ACC112 (cell line): ENCODE data around the gene HOXA7.

Experiments used
- H2AFZ ChIP-seq: fragments of 200-600 bp; sonication (generic); one replicate; pipeline ENCODE4 v1.6.0; 2017; ENCODE audit warnings: antibody characterized with exemption, low read length; ENCODE audit not compliant: unreplicated experiment
- H3K27ac ChIP-seq: fragments of 200-600 bp; sonication (generic); 2 replicates; pipeline ENCODE4 v1.5.1; 2014; ENCODE audit warnings: low read depth, mild to moderate bottlenecking, antibody characterized with exemption, low read length, moderate library complexity
- H3K27me3 ChIP-seq: fragments of 200-600 bp; sonication (generic); 2 replicates; pipeline ENCODE4 v1.6.1; 2014; ENCODE audit warnings: mild to moderate bottlenecking, antibody characterized with exemption, low read length, moderate library complexity, mixed read lengths; ENCODE audit not compliant: insufficient read depth
- H3K36me3 ChIP-seq: fragments of 200-600 bp; sonication (generic); 2 replicates; pipeline ENCODE4 v1.6.1; 2016; ENCODE audit warnings: mild to moderate bottlenecking, antibody characterized with exemption, low read length, moderate library complexity, mixed read lengths; ENCODE audit not compliant: insufficient read depth
- H3K4me1 ChIP-seq: fragments of 200-600 bp; sonication (generic); one replicate; pipeline ENCODE4 v1.6.1; 2016; ENCODE audit warnings: low read length, mixed read lengths; ENCODE audit not compliant: insufficient read depth, unreplicated experiment, control insufficient read depth
- H3K4me3 ChIP-seq: fragments of 200-600 bp; sonication (generic); 2 replicates; pipeline ENCODE4 v1.5.1; 2014; ENCODE audit warnings: mild to moderate bottlenecking, low read depth, low read length
- H3K79me2 ChIP-seq: fragments of 200-600 bp; sonication (generic); one replicate; pipeline ENCODE4 v1.6.0; 2016; ENCODE audit warnings: low read length; ENCODE audit not compliant: control insufficient read depth, unreplicated experiment, insufficient read depth

HOXA7 gene

DNA sequence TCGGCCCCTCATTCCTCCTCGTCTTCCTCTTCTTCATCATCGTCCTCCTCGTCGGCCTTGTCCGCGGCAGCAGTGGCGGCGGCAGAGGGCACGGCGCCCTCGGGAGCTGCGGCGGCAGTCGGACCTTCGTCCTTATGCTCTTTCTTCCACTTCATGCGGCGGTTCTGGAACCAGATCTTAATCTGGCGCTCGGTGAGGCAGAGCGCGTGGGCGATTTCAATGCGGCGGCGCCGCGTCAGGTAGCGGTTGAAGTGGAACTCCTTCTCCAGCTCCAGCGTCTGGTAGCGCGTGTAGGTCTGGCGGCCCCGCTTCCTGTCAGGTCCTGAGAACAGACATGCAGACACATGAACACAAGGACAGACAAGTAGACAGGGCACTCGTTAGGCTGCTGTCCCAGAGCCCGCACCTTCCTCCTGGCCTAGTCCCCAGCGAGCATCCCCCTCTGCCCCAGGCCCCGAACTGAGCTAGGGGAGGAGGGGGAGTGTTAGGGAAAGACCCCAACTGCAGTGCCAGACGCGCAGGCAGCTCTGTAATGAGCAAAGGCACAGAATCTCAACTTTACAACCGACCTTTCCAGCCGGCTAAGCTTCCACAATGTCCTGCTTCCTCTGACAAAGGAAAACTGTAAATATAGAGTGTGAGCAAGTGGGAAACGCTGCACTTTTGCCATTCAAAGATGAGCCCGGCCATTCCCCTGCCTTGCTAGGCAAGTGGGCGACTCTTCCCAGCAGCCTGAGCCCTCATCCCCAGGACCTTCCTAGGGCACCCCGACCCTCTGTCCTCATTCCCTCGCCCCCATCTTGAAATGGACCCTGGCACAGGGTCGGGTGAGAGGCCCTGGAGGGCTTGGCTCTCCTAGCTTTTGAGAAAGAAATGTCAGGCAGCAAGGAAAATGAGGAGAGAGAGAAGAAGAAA is 1.3 kb downstream of the HOXA7 start:
- no peak overlapping the region for H2AFZ ChIP-seq
- no peak overlapping the region for H3K27ac ChIP-seq
- H3K36me3 ChIP-seq, result no peaks in the 10 kb centered on the region
- H3K4me1 ChIP-seq, result no peaks in the 10 kb centered on the region
- peaks cover 98% of the 10 kb centered on the region for H3K27me3 ChIP-seq
- H3K79me2 ChIP-seq, result no peaks in the 10 kb centered on the region
- peak overlapping the region; percentile 63; the same call in 1 of the 2 replicates for H3K4me3 ChIP-seq

DNA sequence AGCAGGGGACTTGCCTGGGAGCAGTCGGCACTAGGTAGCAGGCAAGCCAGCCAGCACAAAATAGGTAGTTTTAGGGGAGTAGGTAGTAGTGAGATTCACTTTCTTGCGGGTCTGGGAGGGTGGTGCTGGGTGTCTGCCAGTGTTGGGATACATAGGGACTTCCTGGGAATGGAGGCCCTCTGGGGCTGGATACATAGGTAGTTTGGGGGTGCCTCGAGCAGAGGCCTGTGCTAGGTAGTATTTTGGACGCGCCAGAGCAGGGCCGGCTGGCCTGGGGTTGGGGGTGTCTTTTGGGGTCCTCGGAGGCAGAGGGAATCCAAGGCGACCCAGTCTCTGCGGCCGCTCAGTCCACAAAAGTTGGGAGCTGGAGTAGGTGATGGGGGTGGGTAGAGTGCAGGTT is 2.1 kb downstream of the HOXA7 start:
- Histone ChIP-seq H3K27ac (no peak overlapping the region), H3K36me3 (no peaks in the 10 kb centered on the region), H2AFZ (no peak overlapping the region), H3K79me2 (no peaks in the 10 kb centered on the region), H3K4me1 (no peaks in the 10 kb centered on the region), H3K27me3 (peaks cover 98% of the 10 kb centered on the region), H3K4me3 (peak overlapping the region; percentile 63; the same call in 1 of the 2 replicates)

GRCh38 chr7:27153526-27153925 is 2.9 kb downstream of the HOXA7 start:
- H2AFZ ChIP-seq, result no peak overlapping the region
- H3K79me2 ChIP-seq, result no peaks in the 10 kb centered on the region
- H3K4me3 ChIP-seq, result no peak overlapping the region
- H3K27ac ChIP-seq, result no peak overlapping the region
- H3K36me3 ChIP-seq, result no peaks in the 10 kb centered on the region
- H3K4me1 ChIP-seq, result no peaks in the 10 kb centered on the region
- H3K27me3 ChIP-seq, result peaks cover 98% of the 10 kb centered on the region

- no peak overlapping the region for H3K4me3 ChIP-seq
- H3K36me3 ChIP-seq, result no peaks in the 10 kb centered on the region
- H3K27me3 ChIP-seq, result peaks cover 98% of the 10 kb centered on the region
- H2AFZ ChIP-seq, result no peak overlapping the region
- no peaks in the 10 kb centered on the region for H3K79me2 ChIP-seq
- no peaks in the 10 kb centered on the region for H3K4me1 ChIP-seq
- no peak overlapping the region for H3K27ac ChIP-seq
Measured at GRCh38 chr7:27152816-27153442, 3.5 kb downstream of the HOXA7 start.

GRCh38 chr7:27151931-27152815 is 4.3 kb downstream of the HOXA7 start, which contains the start of gene HOXA3:
Gene HOXA3, minus strand, starts transcription at chr7:27152583. Its CDS starts 41,943 bp downstream, at chr7:27110640.
- Histone ChIP-seq H2AFZ (no peak within 1 kb of the TSS), H3K27ac (no peak within 1 kb of the TSS), H3K27me3 (peaks cover 98% of the 10 kb centered on the region), H3K36me3 (no peaks in the 10 kb centered on the region), H3K79me2 (no peaks in the 10 kb centered on the region), H3K4me3 (no peak within 1 kb of the TSS; the same call in 1 of the 2 replicates), H3K4me1 (no peaks in the 10 kb centered on the region)

DNA sequence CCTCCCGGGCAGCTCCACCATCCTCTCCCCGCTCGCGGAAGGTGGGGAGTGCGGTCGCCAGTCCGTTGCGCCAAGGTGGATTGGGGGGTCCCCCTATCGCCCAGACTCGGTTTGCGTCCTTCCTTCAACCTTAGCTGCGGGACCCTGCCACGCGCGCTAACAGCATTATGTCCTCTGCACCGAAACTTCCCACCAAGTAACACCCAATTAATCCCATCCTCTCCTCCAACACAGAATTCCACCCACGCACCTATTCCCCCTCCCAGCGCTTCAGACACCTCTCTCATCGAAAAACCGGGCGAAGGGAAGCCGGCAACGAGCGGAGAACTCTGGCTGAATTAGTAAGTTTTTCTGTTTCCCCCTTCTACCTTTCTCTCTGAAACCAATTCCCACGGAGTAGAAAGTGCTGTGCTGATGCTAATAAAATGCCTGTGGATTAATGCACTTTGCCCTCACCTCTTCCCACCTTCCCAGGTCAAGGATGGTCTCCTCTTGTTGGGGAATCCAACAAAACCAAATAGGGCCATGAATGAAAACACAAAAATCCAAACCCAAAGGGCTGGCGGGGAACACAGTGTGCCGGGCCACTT is 5.0 kb downstream of the HOXA7 start:
- peak overlapping the region; percentile 53 for H3K4me3 ChIP-seq
- H2AFZ ChIP-seq, result no peak overlapping the region
- no peaks in the 10 kb centered on the region for H3K79me2 ChIP-seq

DNA sequence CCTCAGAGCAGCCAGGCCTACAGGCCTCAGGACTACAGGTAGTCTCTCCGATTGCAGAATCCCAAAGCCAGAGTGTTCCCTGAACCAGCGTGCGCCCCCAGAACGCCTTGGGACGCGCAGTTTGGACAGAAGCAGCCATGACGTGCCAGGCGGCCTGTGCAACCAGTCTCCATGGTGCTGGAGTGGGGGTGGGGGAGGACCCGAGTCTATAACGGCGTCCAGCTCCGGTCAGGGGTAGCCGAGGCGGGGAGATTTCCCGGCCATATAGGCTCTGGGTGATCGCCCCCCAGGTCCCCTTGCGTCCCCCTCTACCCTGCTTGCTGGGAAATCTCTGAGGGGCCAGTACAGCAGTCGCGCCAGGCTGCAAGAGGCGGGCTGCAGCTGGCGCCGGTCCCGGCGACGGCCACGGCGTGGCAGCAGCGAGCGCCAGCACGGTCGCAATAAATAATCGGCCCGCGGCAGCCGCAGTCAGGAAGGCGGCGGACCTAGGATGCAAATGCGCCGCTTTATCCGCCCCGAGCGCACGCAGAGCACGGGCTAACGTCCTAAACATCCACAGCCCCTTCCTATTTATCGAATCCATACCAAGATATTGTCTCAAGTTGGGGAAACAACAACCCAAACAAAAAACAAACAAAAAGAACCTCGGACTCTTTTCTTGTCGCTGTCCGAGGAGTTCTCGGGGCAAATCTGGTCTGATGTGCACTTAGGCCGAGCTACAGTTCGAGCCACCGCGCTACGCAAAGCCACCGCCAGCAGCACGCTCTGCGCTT is 5.7 kb downstream of the HOXA7 start:
- Histone ChIP-seq H3K79me2 (no peaks in the 10 kb centered on the region), H3K27ac (no peak overlapping the region), H3K36me3 (no peaks in the 10 kb centered on the region), H3K4me3 (peak overlapping the region; percentile 53), H3K4me1 (no peaks in the 10 kb centered on the region), H3K27me3 (peaks cover 98% of the 10 kb centered on the region), H2AFZ (no peak overlapping the region)

More for the DNA sequence above, 5.0 kb downstream of the HOXA7 start:
- Histone ChIP-seq H3K27me3 (peaks cover 98% of the 10 kb centered on the region), H3K27ac (no peak overlapping the region), H3K36me3 (no peaks in the 10 kb centered on the region), H3K4me1 (no peaks in the 10 kb centered on the region)

- Histone ChIP-seq H3K4me1 (no peaks in the 10 kb centered on the region), H3K79me2 (no peaks in the 10 kb centered on the region), H3K27ac (no peak overlapping the region), H3K4me3 (peak overlapping the region; percentile 53; the same call in 1 of the 2 replicates), H2AFZ (no peak overlapping the region), H3K36me3 (no peaks in the 10 kb centered on the region), H3K27me3 (peaks cover 98% of the 10 kb centered on the region)
Measured at GRCh38 chr7:27149842-27150567, 6.5 kb downstream of the HOXA7 start.
